ENCODE measurements around the gene SARS1. TPM values are rescaled to one million over a fixed set of nuclear protein-coding genes. Genes with fewer than 3 reads are reported as not detected.

SARS1 gene
- total RNA-seq, 2 donors from 2014 or later, result 117 to 155 TPM

- ATAC-seq (no peak), DNase-seq (peak in 1 of 2 donors; percentile 11)
- intact Hi-C loops (cut with DNase I, micrococcal nuclease), result loop anchor here in 1 of 2 donors (5.0 kb wide), 1 partner anchor 264 kb away; no protein-coding TSS in a partner anchor
Measured at GRCh38 chr1:109268431-109269211, 54.9 kb downstream of the SARS1 start.

- intact Hi-C loops (cut with DNase I, micrococcal nuclease), result loop anchor here in 1 of 2 donors (5.0 kb wide), 1 partner anchor 263 kb away; no protein-coding TSS in a partner anchor
- no peak for ATAC-seq
- peak in 1 of 2 donors; percentile 17 for DNase-seq
Measured at GRCh38 chr1:109269212-109269980, 55.7 kb downstream of the SARS1 start.

- ATAC-seq (no peak), DNase-seq (peak in 1 of 2 donors; percentile 11)
- intact Hi-C loops (cut with DNase I, micrococcal nuclease), result loop anchor here (5.0 kb wide), 2 partner anchors 132 to 262 kb away; no protein-coding TSS in a partner anchor
Measured at GRCh38 chr1:109269981-109270622, 56.4 kb downstream of the SARS1 start.

GRCh38 chr1:109270623-109271317, 57.1 kb downstream of the SARS1 start:
- intact Hi-C loops (cut with DNase I, micrococcal nuclease), result loop anchor here in 1 of 2 donors (5.0 kb wide), 1 partner anchor 132 kb away; no protein-coding TSS in a partner anchor
- DNase-seq (peak in 1 of 2 donors; percentile 18), ATAC-seq (no peak)

GRCh38 chr1:109271458-109271857, 57.7 kb downstream of the SARS1 start:
- DNase-seq (peak in 1 of 2 donors; percentile 17), ATAC-seq (no peak)
- intact Hi-C loops (cut with DNase I, micrococcal nuclease), result loop anchor here in 1 of 2 donors (5.0 kb wide), 1 partner anchor 131 kb away; no protein-coding TSS in a partner anchor

- DNase-seq, result peak in 1 of 2 donors; percentile 22
- intact Hi-C loops (cut with DNase I, micrococcal nuclease), result loop anchor here in 1 of 2 donors (5.0 kb wide), 1 partner anchor 130 kb away; no protein-coding TSS in a partner anchor
- ATAC-seq, result no peak
Measured at GRCh38 chr1:109272021-109272799, 58.5 kb downstream of the SARS1 start.

- ATAC-seq, result no peak
- DNase-seq, result peak in 1 of 2 donors; percentile 18
- intact Hi-C loops (cut with DNase I, micrococcal nuclease), result loop anchor here in 1 of 2 donors (5.0 kb wide), 1 partner anchor 129 kb away; no protein-coding TSS in a partner anchor
Measured at GRCh38 chr1:109272831-109273547, 59.3 kb downstream of the SARS1 start.

GRCh38 chr1:109273570-109274288, 60.0 kb downstream of the SARS1 start:
- peak in 1 of 2 donors; percentile 19 for DNase-seq
- intact Hi-C loops (cut with DNase I, micrococcal nuclease), result loop anchor here in 1 of 2 donors (5.0 kb wide), 1 partner anchor 129 kb away; no protein-coding TSS in a partner anchor
- no peak for ATAC-seq

GRCh38 chr1:109274533-109275476, 61.1 kb downstream of the SARS1 start:
- intact Hi-C loops (cut with DNase I, micrococcal nuclease), result loop anchor here (5.0 kb wide), 2 partner anchors 122 to 127 kb away; partner anchors contain the start of gene SORT1 (in 1 of the 2)
- DNase-seq (peak; percentile 44 to 49), ATAC-seq (peak; percentile 55)

- intact Hi-C loops (cut with DNase I, micrococcal nuclease), result loop anchor here in 1 of 2 donors (5.0 kb wide), 1 partner anchor 121 kb away; the partner anchor contains the start of gene SORT1
- no peak for ATAC-seq
- peak in 1 of 2 donors; percentile 20 for DNase-seq
Measured at GRCh38 chr1:109275706-109276345, 62.1 kb downstream of the SARS1 start.

- peak; percentile 89 for ATAC-seq
- intact Hi-C loops (cut with DNase I, micrococcal nuclease), result loop anchor here in 1 of 2 donors (5.0 kb wide), 1 partner anchor 120 kb away; the partner anchor contains the start of gene SORT1
Measured at GRCh38 chr1:109277434-109278204, 63.9 kb downstream of the SARS1 start.

GRCh38 chr1:109279615-109280278, 66.0 kb downstream of the SARS1 start:
- DNase-seq, result no peak
- no peak for ATAC-seq
- intact Hi-C loops (cut with DNase I, micrococcal nuclease), result loop anchor here in 1 of 2 donors (5.0 kb wide), 1 partner anchor 118 kb away; the partner anchor contains the start of gene SORT1

More at GRCh38 chr1:109277434-109278204, 63.9 kb downstream of the SARS1 start:
- DNase-seq, result peak; percentile 88 to 91

- DNase-seq (no peak), ATAC-seq (no peak)
- intact Hi-C loops (cut with DNase I, micrococcal nuclease), result no loop called here
Measured at GRCh38 chr1:109280862-109281261, 67.1 kb downstream of the SARS1 start.

Measured in left colon (tissue), 2 donors.